K562 (cell line): ENCODE results near the gene RHPN2. TPM values are rescaled to one million over a fixed set of nuclear protein-coding genes. Genes with fewer than 3 reads are reported as not detected.

Source experiments
- ATAC-seq: fragments of 200-7000 bp; cut with Tn5 transposase; 3 replicates; pipeline ENCODE4 v1.9.1; 2020; ENCODE audit warnings: moderate library complexity
- BruUV-seq: library from RNA; stranded (reverse); fragments of 400-500 nt; replicated peaks from 2 replicates; lab custom pipeline; 2021; lab: Mats Ljungman, UMichigan
- CTCF ChIA-PET: fragments of 300-600 bp; formaldehyde crosslinking; extraction: SDS; loops from one replicate; lab custom pipeline; 2021; ENCODE audit warnings: low intra/inter-chr PET ratio; lab: Yijun Ruan, JAX
- POLR2A ChIA-PET: fragments of 300-600, 350-650 bp; sonication (Branson Sonifier 250); formaldehyde crosslinking; extraction: SDS; loops from one replicate; lab custom pipeline; 2021; ENCODE audit warnings: antibody characterized with exemption, inconsistent platforms; lab: Yijun Ruan, JAX
- DNase-seq, 4 experiments: peaks; one replicate each; pipeline versions ENCODE4 v3.0.0 to v3.0.0-alpha.2; 2011 to 2018; ENCODE audit warnings: low spot score in 3 of 4, mixed read lengths in 3 of 4; ENCODE audit errors: extremely low read depth in 1 of 4
- FAIRE-seq: peaks from 2 replicates; lab custom pipeline; 2011; peaks lifted over from hg19 to GRCh38; lab: Jason Lieb, UNC
- H2AFZ ChIP-seq: 2 replicates; pipeline ENCODE4 v1.6.0; 2011; ENCODE audit warnings: low read depth, low read length, control low read depth, inconsistent platforms
- H3K27ac ChIP-seq: fragments of 200-600 bp; 3 replicates; pipeline ENCODE4 v1.8.0; 2011; ENCODE audit warnings: low read depth, mild to moderate bottlenecking, control low read depth, inconsistent platforms, low read length, moderate library complexity, mixed read lengths; ENCODE audit errors: extremely low read depth
- H3K27me3 ChIP-seq, 2 experiments: fragments of 300-600 bp in 1 of 2; 2 replicates in 1 of 2; 3 replicates in 1 of 2; pipeline versions ENCODE4 v1.6.0 to v1.8.0; 2011; ENCODE audit warnings: inconsistent platforms in 2 of 2, low read length in 2 of 2, mild to moderate bottlenecking in 1 of 2, mixed read lengths in 1 of 2, moderate library complexity in 1 of 2; ENCODE audit not compliant: control insufficient read depth in 2 of 2, insufficient read depth in 2 of 2
- H3K36me3 ChIP-seq: fragments of 300-600 bp; 3 replicates; pipeline ENCODE4 v1.8.0; 2011; ENCODE audit warnings: mild to moderate bottlenecking, low read length, inconsistent platforms; ENCODE audit not compliant: control insufficient read depth, insufficient read depth
- H3K4me1 ChIP-seq, 2 experiments: fragments of 200-600 bp in 1 of 2; replicated peaks in 1 of 2; 2 replicates in 1 of 2; 3 replicates in 1 of 2; pipeline versions ENCODE4 v1.5.1 to v1.8.0; 2011; ENCODE audit warnings: inconsistent platforms in 2 of 2, low read length in 2 of 2, mild to moderate bottlenecking in 1 of 2, mixed read lengths in 1 of 2, moderate library complexity in 1 of 2; ENCODE audit not compliant: control insufficient read depth in 2 of 2, insufficient read depth in 2 of 2
- H3K4me2 ChIP-seq: 2 replicates; pipeline ENCODE4 v1.6.1; 2011; ENCODE audit warnings: low read length, control low read depth, inconsistent platforms, mixed read lengths; ENCODE audit not compliant: insufficient read depth
- H3K4me3 ChIP-seq: fragments of 200-600 bp; sonication (generic), shearing (Covaris generic); 2 replicates; pipeline ENCODE4 v1.5.1; 2016; ENCODE audit warnings: control low read depth, inconsistent platforms
- H3K79me2 ChIP-seq: fragments of 200-600 bp; 3 replicates; pipeline ENCODE4 v1.8.0; 2011; ENCODE audit warnings: low read length, inconsistent platforms; ENCODE audit not compliant: control insufficient read depth, insufficient read depth
- H3K9ac ChIP-seq, 2 experiments: 2 replicates each; pipeline versions ENCODE4 v1.6.0 to v1.6.1; 2011; ENCODE audit warnings: low read depth in 2 of 2, low read length in 2 of 2, control low read depth in 1 of 2, inconsistent platforms in 1 of 2, mild to moderate bottlenecking in 1 of 2, mixed read lengths in 1 of 2; ENCODE audit not compliant: insufficient read depth in 1 of 2
- H3K9me1 ChIP-seq: one replicate; pipeline ENCODE4 v1.6.0; 2011; ENCODE audit warnings: inconsistent platforms, mild to moderate bottlenecking, low read length, moderate library complexity; ENCODE audit not compliant: control insufficient read depth, insufficient read depth
- H3K9me3 ChIP-seq: replicated peaks from 2 replicates; pipeline ENCODE4 v1.5.1; 2011; ENCODE audit warnings: low read depth, low read length, inconsistent platforms; ENCODE audit not compliant: control insufficient read depth, insufficient read depth
- H4K20me1 ChIP-seq: replicated peaks from 2 replicates; pipeline ENCODE4 v1.6.1; 2011; ENCODE audit warnings: low read length, inconsistent platforms, mixed read lengths; ENCODE audit not compliant: control insufficient read depth, insufficient read depth
- BDP1 ChIP-seq: IDR thresholded peaks from 3 replicates; pipeline ENCODE4 v1.6.1; 2011; ENCODE audit not compliant: insufficient read length, insufficient read depth
- CC2D1A ChIP-seq: fragments of 450-650 bp; IDR thresholded peaks from 2 replicates; pipeline ENCODE4 v1.6.1; 2017; ENCODE audit warnings: mild to moderate bottlenecking
- EHMT2 ChIP-seq: fragments of 450-650 bp; IDR thresholded peaks from 2 replicates; pipeline ENCODE4 v1.6.1; 2018; ENCODE audit warnings: antibody characterized with exemption
- ILF3 ChIP-seq: fragments of 450-650 bp; IDR thresholded peaks from 2 replicates; pipeline ENCODE4 v1.6.1; 2018; ENCODE audit warnings: antibody characterized with exemption, mild to moderate bottlenecking, moderate library complexity, borderline replicate concordance
- KDM1A ChIP-seq, 2 experiments: fragments of 450-650 bp; IDR thresholded peaks; 2 replicates each; pipeline ENCODE4 v1.6.1; 2016; ENCODE audit warnings: mild to moderate bottlenecking in 2 of 2
- LCOR ChIP-seq: sonication (generic); formaldehyde crosslinking; IDR thresholded peaks from 2 replicates; pipeline ENCODE4 v1.8.0; 2022; ENCODE audit warnings: mild to moderate bottlenecking, missing genetic modification reagents
- MYC ChIP-seq, 2 experiments: fragments of 250-450 bp in 1 of 2; sonication (Bioruptor Pico) in 1 of 2; IDR thresholded peaks; 2 replicates each; pipeline versions ENCODE4 v1.5.1 to v1.6.1; 2012 to 2021; ENCODE audit warnings: low read depth in 2 of 2, borderline replicate concordance in 1 of 2, improper control_type of control experiment in 1 of 2, low read length in 1 of 2, mild to moderate bottlenecking in 1 of 2, moderate library complexity in 1 of 2
- NCOA4 ChIP-seq: fragments of 450-650 bp; IDR thresholded peaks from 2 replicates; pipeline ENCODE4 v1.6.1; 2018; ENCODE audit warnings: mild to moderate bottlenecking; ENCODE audit not compliant: partially characterized antibody
- NCOR1 ChIP-seq: fragments of 450-650 bp; IDR thresholded peaks from 2 replicates; pipeline ENCODE4 v1.6.1; 2016; ENCODE audit warnings: mild to moderate bottlenecking, moderate library complexity
- NFE2 ChIP-seq: IDR thresholded peaks from 2 replicates; pipeline ENCODE4 v1.6.1; 2014; ENCODE audit warnings: antibody characterized with exemption, low read depth
- PRPF4 ChIP-seq: fragments of 200-400 bp; formaldehyde crosslinking; IDR thresholded peaks from one replicate; pipeline ENCODE4 v1.6.1; 2017; ENCODE audit warnings: low read length, low read depth, mild to moderate bottlenecking; ENCODE audit not compliant: insufficient read depth, poor library complexity, severe bottlenecking
- RBFOX2 ChIP-seq: fragments of 200-400 bp; formaldehyde crosslinking; IDR thresholded peaks from 2 replicates; pipeline ENCODE4 v1.6.1; 2017; ENCODE audit warnings: low read depth, mild to moderate bottlenecking, low read length, moderate library complexity
- SMAD4 ChIP-seq: fragments of 250-450 bp; sonication (Bioruptor Pico); conservative IDR thresholded peaks from 2 replicates; pipeline ENCODE4 v1.8.0; 2021; ENCODE audit warnings: inconsistent platforms, mild to moderate bottlenecking, moderate library complexity
- SRF ChIP-seq, 2 experiments: fragments of 250-450, 450-650 bp in 1 of 2; sonication (Bioruptor Pico) in 1 of 2; sonication (generic) in 1 of 2; formaldehyde crosslinking; IDR thresholded peaks; 2 replicates each; pipeline versions ENCODE4 v1.5.0 to v1.5.1; 2020 to 2022; ENCODE audit warnings: mild to moderate bottlenecking in 1 of 2, missing genetic modification reagents in 1 of 2
- SRSF9 ChIP-seq: fragments of 200-400 bp; formaldehyde crosslinking; IDR thresholded peaks from 2 replicates; pipeline ENCODE4 v1.6.1; 2017; ENCODE audit warnings: low read depth, low read length, borderline replicate concordance
- XRCC3 ChIP-seq: fragments of 450-650 bp; IDR thresholded peaks from 2 replicates; pipeline ENCODE4 v1.6.1; 2017; ENCODE audit warnings: mild to moderate bottlenecking, moderate library complexity
- ZFX ChIP-seq: sonication (generic); formaldehyde crosslinking; IDR thresholded peaks from 2 replicates; pipeline ENCODE4 v1.8.0; 2022; ENCODE audit warnings: mild to moderate bottlenecking, missing genetic modification reagents, moderate library complexity
- ZNF717 ChIP-seq: fragments of 250-450 bp; sonication (Bioruptor Pico); IDR thresholded peaks from 2 replicates; pipeline ENCODE4 v1.5.0; 2021
- WGBS: fragments of 100-300 bp; shearing (Covaris generic); methylation state at CpG from one replicate; pipeline ENCODE4 v1.1.6; 2016; ENCODE audit warnings: low coverage, mixed read lengths; ENCODE audit not compliant: insufficient coverage; ENCODE audit errors: missing lambda C conversion rate; 5-methylcytosine and 5-hydroxymethylcytosine counted together
- in situ Hi-C: fragments of 300-500 bp; cut with MboI; formaldehyde crosslinking; loops from 4 replicates; pipeline ENCODE4 v1.15.0; 2018; ENCODE audit warnings: inconsistent platforms, mixed read lengths
- intact Hi-C: fragments of 100-400 bp; cut with micrococcal nuclease; formaldehyde crosslinking; loops from 2 replicates; pipeline ENCODE4 v1.14.2; 2022
- polyA plus RNA-seq, 8 experiments: library from polyadenylated mRNA; depleted of rRNA in 4 of 8; stranded (reverse) in 5 of 8; unstranded in 3 of 8; fragments of >200 nt; fragmentation: Nextera tagmentation in 2 of 8; fragmentation: Illumina TruSeq in 1 of 8; extraction: Ambion mirVana in 2 of 8; extraction: Trizol in 1 of 8; gene quantifications; 2 replicates each; pipeline versions ENCODE4 v1.2.1 to v1.2.3, GENCODE V29; 2011 to 2014; ENCODE audit warnings: inconsistent platforms in 1 of 8, missing spikeins in 1 of 8
- total RNA-seq, 7 experiments: library from RNA; depleted of rRNA in 6 of 7; stranded (reverse); fragments of >200 nt in 6 of 7; fragmentation: Illumina TruSeq in 2 of 7; extraction: Trizol in 2 of 7; gene quantifications; 2 replicates each; pipeline versions ENCODE4 v1.2.1 to v1.2.3, GENCODE V29; 2011 to 2021; ENCODE audit warnings: low replicate concordance in 1 of 7

The RHPN2 gene
- total and polyA plus RNA-seq, 9 of the 15 experiments (the other 6 are each of a cell fraction or from before 2014, with no cell fraction given), result 0.63 to 9.9 (median 3.2) TPM

GRCh38 chr19:32971715-32972540, 92.8 kb downstream of the RHPN2 start, which contains the start of the genes CEP89 and FAAP24:
CEP89 (minus strand) TSS chr19:32971958; CDS start chr19:32971874, 84 bp downstream.
FAAP24 (plus strand) TSS chr19:32972242; CDS start chr19:32973197, 955 bp downstream.
- no TSS peak for BruUV-seq
- Histone ChIP-seq H3K9me1 (no peaks in the 10 kb centered on the region), H3K27me3 (no peaks in the 10 kb centered on the region), H3K4me3 (peak within 1 kb of the TSS; percentile 72), H3K79me2 (peaks cover 6% of the 10 kb centered on the region), H2AFZ (peak within 1 kb of the TSS; percentile 89), H3K9ac (peak within 1 kb of the TSS; percentile 75 to 89), H3K4me1 (peaks cover 0 to 18% of the 10 kb centered on the region in 2 experiments; a peak in 4 of 5 replicates), H3K9me3 (no peaks in the 10 kb centered on the region), H3K36me3 (peaks cover 9% of the 10 kb centered on the region; the same call in 1 of the 3 replicates), H3K27ac (peak within 1 kb of the TSS; percentile 70), H4K20me1 (no peaks in the 10 kb centered on the region), H3K4me2 (peak within 1 kb of the TSS; percentile 93)
- in situ Hi-C loops (loop anchor here (5.0 kb wide), 1 partner anchor 150 kb away; no protein-coding TSS in a partner anchor), intact Hi-C loops (loop anchor here (5.0 to 10.0 kb wide), 3 partner anchors 205 to 403 kb away; partner anchors contain the start of genes CEBPG and NUDT19)
- POLR2A ChIA-PET, result interaction anchor here (0.6 to 1.0 kb wide), 5 partner anchors 13 to 667 kb away, joined by 3 to 6 read pairs (median 3); no protein-coding TSS in a partner anchor
- ATAC-seq (peak; percentile 100), DNase-seq (peak; percentile 99 to 100 (median 100)), FAIRE-seq (peak; percentile 100)
- 1% methylated on average over 55 of the region's 57 CpGs for WGBS
- CTCF ChIA-PET, result no interaction called here
- no peak for TF ChIP-seq BDP1
- TF ChIP-seq MYC (IDR thresholded peaks at IDR 0.05; ENCODE audit: low read depth, low read length), result peak; percentile 65; the same call in 1 of the 2 replicates
- TF ChIP-seq MYC (CRISPR knock-in tag; IDR thresholded peaks at IDR 0.05; ENCODE audit: borderline replicate concordance, low read depth), result no peak
- peak; percentile 74 for TF ChIP-seq ZFX (CRISPR knock-in tag)
- peak; percentile 89 for TF ChIP-seq RBFOX2
- no peak for TF ChIP-seq NCOR1
- TF ChIP-seq CC2D1A, result no peak
- no peak for TF ChIP-seq EHMT2
- no peak for TF ChIP-seq NCOA4
- no peak for TF ChIP-seq KDM1A (IDR thresholded peaks at IDR 0.05)
- TF ChIP-seq ILF3, result no peak
- peak in 1 of 2 experiments; percentile 75; a peak in 1 of 4 replicates for TF ChIP-seq SRF (CRISPR knock-in tag; IDR thresholded peaks at IDR 0.05)
- no peak for TF ChIP-seq XRCC3
- TF ChIP-seq SRSF9, result no peak
- TF ChIP-seq PRPF4, result no peak
- TF ChIP-seq ZNF717 (CRISPR knock-in tag), result no peak
- TF ChIP-seq NFE2, result no peak
- peak; percentile 41; the same call in 1 of the 2 replicates for TF ChIP-seq SMAD4
- 0 out of 2 replicates have a peak, but pooled peaks have one; percentile 14 for TF ChIP-seq LCOR (CRISPR knock-in tag)
